GM19397 (cell line): ENCODE data around the gene COA1.
"Not testable (repeated sequence)": the region's sequence is repeated elsewhere in the genome, so short reads cannot be mapped to it uniquely, and the experiment has no call there.

Source experiments
- ATAC-seq: cut with Tn5 transposase; IDR thresholded peaks from one replicate; pipeline ENCODE4 v1.9.1; 2021; ENCODE audit warnings: mild to moderate bottlenecking, moderate library complexity; ENCODE audit not compliant: unreplicated experiment

COA1 gene

GRCh38 chr7:43758822-43759683 lies 29.7 kb upstream of the COA1 start:
- ATAC-seq, result peak; percentile 59

GRCh38 chr7:43758029-43758821 lies 28.9 kb upstream of the COA1 start, which contains the start of gene BLVRA:
TSS of gene BLVRA (plus strand) at chr7:43758680. CDS start at chr7:43771159, 12,479 bp downstream.
- peak; percentile 75 for ATAC-seq

DNA sequence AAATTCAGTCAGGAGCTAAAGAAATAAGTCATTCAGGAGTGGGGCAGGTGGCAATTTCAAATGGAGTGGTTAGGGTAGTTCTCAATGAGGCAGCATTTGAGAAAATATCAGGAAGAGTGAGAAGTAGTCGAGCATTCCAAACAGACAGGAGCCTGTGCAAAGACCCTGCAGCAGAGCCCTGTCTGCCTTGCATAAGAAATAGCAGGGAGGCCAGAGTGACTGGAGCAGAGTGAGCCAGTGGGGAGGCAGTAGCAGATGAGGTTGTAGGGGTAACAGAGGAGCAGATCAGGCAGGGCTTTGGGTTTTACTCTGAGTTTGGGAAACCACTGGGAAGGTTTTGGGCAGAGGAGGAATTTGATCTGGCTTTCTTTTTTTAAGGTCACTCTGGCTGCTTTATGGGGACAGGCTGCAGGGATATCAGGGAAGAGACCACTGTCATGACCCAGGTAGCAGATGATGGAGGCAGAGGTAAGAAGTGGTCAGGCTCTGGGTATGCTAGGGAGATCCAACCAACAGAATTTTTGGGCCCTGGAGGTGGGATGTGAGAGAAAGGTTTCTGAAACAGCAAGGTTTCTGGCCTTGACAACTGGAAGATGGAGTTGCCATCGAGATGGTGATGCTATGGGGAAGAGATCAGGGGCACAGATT lies 27.9 kb upstream of the COA1 start:
- no peak for ATAC-seq

- no peak for ATAC-seq
Observed at GRCh38 chr7:43756368-43757072, 27.2 kb upstream of the COA1 start.

- ATAC-seq, result no peak
Observed at GRCh38 chr7:43754596-43754995, 25.3 kb upstream of the COA1 start.

DNA sequence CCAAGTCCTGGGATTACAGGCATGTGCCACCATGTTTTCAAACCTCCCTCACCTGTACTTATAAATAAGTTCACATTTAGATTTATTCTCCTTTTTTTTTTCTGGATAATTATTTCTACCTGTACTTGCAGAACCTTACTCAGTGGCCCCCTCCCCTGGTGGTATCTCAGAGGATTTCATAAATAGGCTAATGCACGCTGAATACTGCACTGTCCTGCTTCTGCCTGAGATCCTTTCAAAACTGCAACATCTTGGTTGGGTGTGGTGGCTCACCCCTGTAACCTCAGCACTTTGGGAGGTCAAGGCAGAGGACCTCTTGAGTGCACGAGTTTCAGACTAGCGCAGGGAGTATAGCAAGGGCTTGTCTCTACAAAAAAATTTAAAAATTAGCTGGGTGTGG lies 24.5 kb upstream of the COA1 start:
- ATAC-seq, result no peak

DNA sequence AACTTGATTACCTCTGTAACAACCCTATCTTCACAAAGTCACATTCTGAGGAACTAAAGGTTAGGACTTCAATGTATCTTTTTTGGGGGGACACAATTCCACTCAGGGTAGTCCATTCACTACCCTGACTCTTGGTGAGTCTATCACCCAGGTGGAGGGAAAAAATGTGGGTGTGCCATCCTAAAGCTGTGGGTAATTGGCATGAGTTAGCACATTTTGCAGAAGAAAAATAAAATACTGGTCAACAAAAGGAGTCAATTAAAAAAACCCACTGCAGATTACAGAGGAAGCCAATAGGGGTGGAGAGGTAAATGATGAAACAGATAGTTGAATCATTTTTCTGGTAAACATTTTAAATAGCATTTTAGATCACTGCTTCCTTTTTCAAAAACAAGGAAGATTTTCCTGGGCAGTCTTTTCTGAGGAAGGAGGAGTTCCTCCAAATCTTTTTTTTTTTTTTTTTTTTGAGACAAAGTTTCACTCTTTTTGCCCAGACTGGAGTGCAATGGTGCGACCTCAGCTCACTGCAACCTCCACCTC lies 24.0 kb upstream of the COA1 start:
- ATAC-seq, result no peak

DNA sequence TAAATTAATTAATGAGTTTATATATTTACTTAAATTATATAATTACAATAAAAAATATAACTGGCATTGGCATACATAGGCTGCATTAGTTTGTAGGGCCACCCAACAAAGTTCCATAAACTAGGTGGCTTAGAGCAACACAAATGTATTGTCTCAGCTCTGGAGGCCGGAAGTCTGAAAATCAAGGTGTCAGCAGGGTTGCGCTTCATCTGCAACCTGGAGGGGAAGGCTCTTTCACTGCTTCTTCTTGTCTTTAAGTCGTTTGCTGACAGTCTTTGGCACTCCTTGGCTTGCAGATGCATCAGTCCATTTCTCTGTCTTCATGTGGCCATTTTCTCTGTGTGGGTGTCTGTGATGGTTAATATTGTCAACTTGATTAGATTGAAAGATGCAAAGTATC lies 23.1 kb upstream of the COA1 start:
- ATAC-seq, result no peak

- ATAC-seq, result no peak
Observed at GRCh38 chr7:43750016-43750887, 20.9 kb upstream of the COA1 start.

- no peak for ATAC-seq
Observed at GRCh38 chr7:43749383-43749940, 20.1 kb upstream of the COA1 start.

GRCh38 chr7:43747328-43748105 lies 18.2 kb upstream of the COA1 start:
- ATAC-seq, result no peak

- no peak for ATAC-seq
Observed at GRCh38 chr7:43742692-43743091, 13.4 kb upstream of the COA1 start.

- no peak for ATAC-seq
Observed at GRCh38 chr7:43737467-43738127, 8.3 kb upstream of the COA1 start.

DNA sequence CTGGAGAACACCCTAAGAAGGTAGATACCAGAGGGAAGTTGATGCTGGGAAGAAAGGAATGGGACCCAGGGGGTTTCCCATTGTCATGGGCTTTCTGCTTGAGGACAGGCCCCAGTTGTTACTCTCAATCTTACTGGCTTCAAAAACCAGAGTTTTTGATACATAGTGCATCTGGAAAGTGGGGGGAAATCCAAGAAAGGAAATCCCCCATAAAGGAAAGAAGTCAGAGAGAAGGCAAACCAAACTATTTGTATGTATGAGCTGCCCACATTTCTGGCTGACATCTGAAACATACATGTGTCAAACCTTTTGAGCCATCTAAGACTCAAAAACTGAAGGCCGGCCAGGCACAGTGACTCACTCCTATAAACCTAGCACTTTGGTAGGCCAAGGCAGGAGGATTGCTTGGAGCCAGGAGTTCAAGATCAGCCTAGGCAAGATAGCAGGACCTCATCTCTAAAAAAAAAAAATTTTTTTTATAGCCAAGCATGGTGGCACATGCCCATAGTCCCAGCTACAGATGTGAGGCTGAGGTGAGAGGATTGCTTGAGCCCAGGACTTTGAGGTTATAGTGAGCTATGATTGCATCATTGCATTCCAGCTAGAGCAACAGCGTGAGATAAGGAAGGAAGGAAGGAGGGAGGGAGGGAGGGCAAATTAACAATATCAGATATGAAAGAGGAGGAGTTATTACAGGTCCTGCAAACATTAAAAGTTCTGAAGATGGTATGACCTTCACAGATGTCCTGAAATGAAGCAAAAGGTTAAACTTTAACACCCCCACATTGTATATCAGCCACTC lies 6.7 kb upstream of the COA1 start:
- peak; percentile 74 for ATAC-seq

- ATAC-seq, result peak; percentile 28
Observed at GRCh38 chr7:43735403-43735801, 6.1 kb upstream of the COA1 start.

DNA sequence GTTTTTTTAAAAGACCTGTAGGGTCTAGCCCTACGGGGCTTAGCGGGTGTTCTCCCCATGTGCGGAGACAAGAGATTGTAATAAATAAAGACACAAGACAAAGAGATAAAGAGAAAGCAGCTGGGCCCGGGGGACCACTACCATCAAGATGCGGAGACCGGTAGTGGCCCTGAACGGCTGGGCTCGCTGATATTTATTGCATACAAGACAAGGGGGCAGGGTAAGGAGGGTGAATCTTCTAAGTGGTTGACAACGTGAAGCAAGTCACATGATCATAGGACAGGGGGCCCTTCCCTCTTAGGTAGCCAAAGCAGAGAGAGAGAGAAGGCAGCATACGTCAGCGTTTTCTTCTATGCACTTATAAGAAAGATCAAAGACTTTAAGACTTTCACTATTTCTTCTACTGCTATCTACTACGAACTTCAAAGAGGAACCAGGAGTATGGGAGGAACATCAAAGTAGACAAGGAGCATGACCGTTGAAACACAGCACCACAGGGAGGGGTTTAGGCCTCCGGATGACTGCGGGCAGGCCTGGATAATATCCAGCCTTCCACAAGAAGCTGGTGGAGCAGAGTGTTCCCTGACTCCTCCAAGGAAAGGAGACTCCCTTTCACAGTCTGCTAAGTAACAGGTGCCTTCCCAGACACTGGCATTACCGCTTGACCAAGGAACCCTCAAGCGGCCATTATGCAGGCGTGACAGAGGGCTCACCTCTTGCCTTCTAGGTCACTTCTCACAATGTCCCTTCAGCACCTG lies 5.4 kb upstream of the COA1 start:
- ATAC-seq, result not testable (repeated sequence)
